Activated CD8-positive, alpha-beta memory T cell treated with anti-CD3 and anti-CD28 coated beads, Interleukin-2, amount 50 U/mL, for 1 hour (primary cell): ENCODE measurements around the gene SOD1.
"Not testable (repeated sequence)": the region's sequence is repeated elsewhere in the genome, so short reads cannot be mapped to it uniquely, and the experiment has no call there.

ENCODE experiments used
- DNase-seq: peaks from one replicate; pipeline ENCODE4 v3.0.0-alpha.2; 2020; ENCODE audit errors: extremely low read depth

SOD1 gene

GRCh38 chr21:31654821-31655580, 4.5 kb upstream of the SOD1 start:
- DNase-seq: not testable (repeated sequence)

GRCh38 chr21:31656199-31657095, 3.0 kb upstream of the SOD1 start:
- DNase-seq: no peak

- DNase-seq: no peak
Measured at GRCh38 chr21:31658053-31658452, 1.4 kb upstream of the SOD1 start.

GRCh38 chr21:31659286-31659535, 282 bp upstream of the SOD1 start:
- DNase-seq: no peak

- DNase-seq: no peak
Measured at GRCh38 chr21:31660259-31660565, 719 bp downstream of the SOD1 start.

- no peak for DNase-seq
Measured at GRCh38 chr21:31660591-31660990, 1.1 kb downstream of the SOD1 start.

GRCh38 chr21:31663584-31664249, 4.2 kb downstream of the SOD1 start:
- DNase-seq: no peak

- no peak for DNase-seq
Measured at GRCh38 chr21:31665397-31665796, 5.9 kb downstream of the SOD1 start.

- DNase-seq: not testable (repeated sequence)
Measured at GRCh38 chr21:31665869-31666268, 6.4 kb downstream of the SOD1 start.

- DNase-seq: no peak
Measured at GRCh38 chr21:31666445-31667010, 7.0 kb downstream of the SOD1 start.

- DNase-seq: no peak
Measured at GRCh38 chr21:31667132-31667531, 7.6 kb downstream of the SOD1 start.

GRCh38 chr21:31667639-31668038, 8.1 kb downstream of the SOD1 start:
- DNase-seq: no peak

- no peak for DNase-seq
Measured at GRCh38 chr21:31668651-31669491, 9.4 kb downstream of the SOD1 start.

- no peak for DNase-seq
Measured at GRCh38 chr21:31670070-31670469, 10.6 kb downstream of the SOD1 start.

GRCh38 chr21:31671146-31671716, 11.7 kb downstream of the SOD1 start:
- DNase-seq: no peak

GRCh38 chr21:31671931-31672330, 12.4 kb downstream of the SOD1 start:
- DNase-seq: no peak

GRCh38 chr21:31673321-31673912, 13.9 kb downstream of the SOD1 start:
- no peak for DNase-seq

- no peak for DNase-seq
Measured at GRCh38 chr21:31675318-31675717, 15.8 kb downstream of the SOD1 start.

- DNase-seq: no peak
Measured at GRCh38 chr21:31675960-31676359, 16.5 kb downstream of the SOD1 start.

GRCh38 chr21:31677047-31677446, 17.6 kb downstream of the SOD1 start:
- DNase-seq: no peak

- no peak for DNase-seq
Measured at GRCh38 chr21:31678478-31678877, 19.0 kb downstream of the SOD1 start.
